ENCODE measurements around the gene STK33.

Gene STK33

GRCh38 chr11:8357891-8358566 lies 236.0 kb downstream of the STK33 start:
- no peak for DNase-seq (ENCODE audit: low read depth in 2 of 2, low spot score in 1 of 2)

- DNase-seq (ENCODE audit: low read depth in 2 of 2, low spot score in 1 of 2): no peak
These were observed 236.5 kb downstream of the STK33 start for GRCh38 chr11:8357505-8357888.

GRCh38 chr11:8356721-8357504 lies 237.1 kb downstream of the STK33 start:
- no peak for DNase-seq (ENCODE audit: low read depth in 2 of 2, low spot score in 1 of 2)

- DNase-seq (ENCODE audit: low read depth in 2 of 2, low spot score in 1 of 2): no peak
These were observed 237.8 kb downstream of the STK33 start for GRCh38 chr11:8356216-8356615.

GRCh38 chr11:8355416-8355742 lies 238.6 kb downstream of the STK33 start:
- DNase-seq (ENCODE audit: low read depth in 2 of 2, low spot score in 1 of 2): no peak

- no peak for DNase-seq (ENCODE audit: low read depth in 2 of 2, low spot score in 1 of 2)
These were observed 239.2 kb downstream of the STK33 start for GRCh38 chr11:8354622-8355415.

GRCh38 chr11:8352876-8353505 lies 241.0 kb downstream of the STK33 start:
- no peak for DNase-seq (ENCODE audit: low read depth in 2 of 2, low spot score in 1 of 2)

GRCh38 chr11:8352103-8352875 lies 241.7 kb downstream of the STK33 start:
- no peak for DNase-seq (ENCODE audit: low read depth in 2 of 2, low spot score in 1 of 2)

GRCh38 chr11:8351223-8351622 lies 242.8 kb downstream of the STK33 start:
- DNase-seq (ENCODE audit: low read depth in 2 of 2, low spot score in 1 of 2): no peak

GRCh38 chr11:8347978-8348377 lies 246.1 kb downstream of the STK33 start:
- DNase-seq (ENCODE audit: low read depth in 2 of 2, low spot score in 1 of 2): no peak

- no peak for DNase-seq (ENCODE audit: low read depth in 2 of 2, low spot score in 1 of 2)
These were observed 247.8 kb downstream of the STK33 start for GRCh38 chr11:8346157-8346755.

GRCh38 chr11:8345179-8345578 lies 248.8 kb downstream of the STK33 start:
- DNase-seq (ENCODE audit: low read depth in 2 of 2, low spot score in 1 of 2): no peak

GRCh38 chr11:8344346-8344745 lies 249.7 kb downstream of the STK33 start:
- DNase-seq (ENCODE audit: low read depth in 2 of 2, low spot score in 1 of 2): no peak

GRCh38 chr11:8342821-8343681 lies 251.0 kb downstream of the STK33 start:
- no peak for DNase-seq (ENCODE audit: low read depth in 2 of 2, low spot score in 1 of 2)

- no peak for DNase-seq (ENCODE audit: low read depth in 2 of 2, low spot score in 1 of 2)
These were observed 252.0 kb downstream of the STK33 start for GRCh38 chr11:8341996-8342395.
